Endothelial cell of umbilical vein (primary cell): ENCODE results near the gene NOB1. TPM values are rescaled to one million over a fixed set of nuclear protein-coding genes. Genes with fewer than 3 reads are reported as not detected.

ENCODE experiments used
- BruUV-seq: library from RNA; stranded (reverse); fragments of 400-500 nt; replicated peaks from 2 replicates; lab custom pipeline; 2021; lab: Mats Ljungman, UMichigan
- CTCF ChIA-PET: fragments of 300-600, 350-600 bp; sonication (Branson Sonifier 250); formaldehyde crosslinking; loops from one replicate; lab custom pipeline; 2021; ENCODE audit warnings: antibody characterized with exemption, inconsistent platforms; lab: Charles Lee
- POLR2A ChIA-PET: fragments of 300-600, 350-600 bp; sonication (Branson Sonifier 250); formaldehyde crosslinking; loops from one replicate; lab custom pipeline; 2021; ENCODE audit warnings: antibody characterized with exemption, inconsistent platforms; lab: Charles Lee
- DNase-seq: peaks from one replicate; pipeline ENCODE4 v3.0.0-alpha.2; 2011; ENCODE audit warnings: low read depth, low spot score
- FAIRE-seq: peaks from 2 replicates; lab custom pipeline; 2011; peaks lifted over from hg19 to GRCh38; lab: Jason Lieb, UNC
- H2AFZ ChIP-seq: 2 replicates; pipeline ENCODE4 v1.6.0; 2012; ENCODE audit warnings: low read depth, low read length, control low read depth, inconsistent platforms
- H3K27ac ChIP-seq: 2 replicates; pipeline ENCODE4 v1.5.1; 2011; ENCODE audit warnings: low read depth, mild to moderate bottlenecking, control low read depth, low read length, moderate library complexity; ENCODE audit not compliant: insufficient read depth
- H3K27me3 ChIP-seq, 2 experiments: 2 replicates each; pipeline versions ENCODE4 v1.6.0 to v1.6.1; 2011; ENCODE audit warnings: low read length in 2 of 2, mixed read lengths in 1 of 2; ENCODE audit not compliant: control insufficient read depth in 2 of 2, insufficient read depth in 2 of 2
- H3K36me3 ChIP-seq, 2 experiments: 2 replicates in 1 of 2; 3 replicates in 1 of 2; pipeline ENCODE4 v1.5.1; 2011; ENCODE audit warnings: low read length in 2 of 2, mild to moderate bottlenecking in 1 of 2, moderate library complexity in 1 of 2; ENCODE audit not compliant: control insufficient read depth in 2 of 2, insufficient read depth in 2 of 2; ENCODE audit errors: extremely low read depth in 1 of 2
- H3K4me1 ChIP-seq: 3 replicates; pipeline ENCODE4 v1.5.1; 2011; ENCODE audit warnings: mild to moderate bottlenecking, low read length; ENCODE audit not compliant: control insufficient read depth, insufficient read depth; ENCODE audit errors: extremely low read depth
- H3K4me2 ChIP-seq: 2 replicates; pipeline ENCODE4 v1.6.1; 2011; ENCODE audit warnings: low read length, control low read depth, mixed read lengths; ENCODE audit not compliant: insufficient read depth
- H3K4me3 ChIP-seq, 3 experiments: fragments of 200-600 bp in 1 of 3; sonication (generic), shearing (Covaris generic) in 1 of 3; replicated peaks in 1 of 3; 2 replicates each; pipeline ENCODE4 v1.5.1; 2011 to 2016; ENCODE audit warnings: control low read depth in 3 of 3, low read length in 3 of 3, mild to moderate bottlenecking in 2 of 3, inconsistent platforms in 1 of 3, low read depth in 1 of 3, moderate library complexity in 1 of 3; ENCODE audit not compliant: insufficient read depth in 1 of 3
- H3K79me2 ChIP-seq: 2 replicates; pipeline ENCODE4 v1.6.0; 2012; ENCODE audit warnings: low read length, inconsistent platforms; ENCODE audit not compliant: control insufficient read depth, insufficient read depth
- H3K9ac ChIP-seq: replicated peaks from 2 replicates; pipeline ENCODE3; 2011; ENCODE audit warnings: low read length, control low read depth; ENCODE audit not compliant: insufficient read depth; ENCODE audit errors: extremely low read depth
- H3K9me1 ChIP-seq: replicated peaks from 3 replicates; pipeline ENCODE4 v1.6.0; 2011; ENCODE audit warnings: mild to moderate bottlenecking, low read length; ENCODE audit not compliant: control insufficient read depth, insufficient read depth; ENCODE audit errors: extremely low read depth
- H3K9me3 ChIP-seq: replicated peaks from 2 replicates; pipeline ENCODE4 v1.5.1; 2012; ENCODE audit warnings: low read length, inconsistent platforms; ENCODE audit not compliant: control insufficient read depth, insufficient read depth
- H4K20me1 ChIP-seq: replicated peaks from 2 replicates; pipeline ENCODE3; 2011; ENCODE audit warnings: mild to moderate bottlenecking, low read length; ENCODE audit not compliant: control insufficient read depth, insufficient read depth; ENCODE audit errors: extremely low read depth
- CTCF ChIP-seq, 2 donors: IDR thresholded peaks; 1 replicate in 1 of 2; 2 replicates in 1 of 2; pipeline ENCODE4 v1.5.1; 2011; ENCODE audit warnings: low read length in 2 of 2, mild to moderate bottlenecking in 2 of 2, moderate library complexity in 2 of 2, control low read depth in 1 of 2, inconsistent platforms in 1 of 2, low read depth in 1 of 2; ENCODE audit not compliant: insufficient read depth in 1 of 2; ENCODE audit errors: extremely low read depth in 1 of 2
- EZH2 ChIP-seq: IDR thresholded peaks from 2 replicates; pipeline ENCODE4 v1.6.1; 2012; ENCODE audit warnings: borderline replicate concordance, low read depth, mild to moderate bottlenecking, moderate library complexity, low read length, inconsistent platforms; ENCODE audit not compliant: severe bottlenecking
- FOS ChIP-seq: IDR thresholded peaks from 2 replicates; pipeline ENCODE4 v1.6.1; 2011; ENCODE audit warnings: mild to moderate bottlenecking, low read length, moderate library complexity, borderline replicate concordance; ENCODE audit not compliant: insufficient read depth
- GATA2 ChIP-seq: IDR thresholded peaks from 2 replicates; pipeline ENCODE4 v1.7.0; 2011; ENCODE audit warnings: low read depth, mild to moderate bottlenecking, moderate library complexity, mixed read lengths, low read length; ENCODE audit not compliant: insufficient read length, insufficient read depth
- JUN ChIP-seq: IDR thresholded peaks from 2 replicates; pipeline ENCODE4 v1.6.1; 2011; ENCODE audit warnings: borderline replicate concordance, low read depth; ENCODE audit not compliant: insufficient read length, insufficient read depth
- MYC ChIP-seq: IDR thresholded peaks from one replicate; pipeline ENCODE4 v1.6.1; 2011; ENCODE audit warnings: mild to moderate bottlenecking, low read depth, low read length
- POLR2A ChIP-seq: IDR thresholded peaks from 2 replicates; pipeline ENCODE4 v1.6.1; 2012; ENCODE audit warnings: low read depth, mild to moderate bottlenecking, control low read depth, low read length
- POLR2AphosphoS5 ChIP-seq: IDR thresholded peaks from 2 replicates; pipeline ENCODE4 v1.6.1; 2012; ENCODE audit warnings: low read depth, mild to moderate bottlenecking, control low read depth, low read length, moderate library complexity; ENCODE audit not compliant: insufficient read depth
- dilution Hi-C: fragments of 300-500 bp; cut with MboI; formaldehyde crosslinking; loops from one replicate; pipeline ENCODE4 v1.15.0; 2019; ENCODE audit warnings: low sequenced_read_pairs; ENCODE audit not compliant: extremely low pct_ligation_motif_present
- intact Hi-C: fragments of 100-400 bp; cut with micrococcal nuclease; formaldehyde crosslinking; loops from one replicate; pipeline ENCODE4 v1.10.0; 2022
- polyA plus RNA-seq, 4 experiments: library from polyadenylated mRNA; depleted of rRNA in 3 of 4; stranded (reverse) in 3 of 4; unstranded in 1 of 4; fragments of >200 nt; gene quantifications; 2 replicates each; pipeline versions ENCODE4 v1.2.1 to v1.2.3, GENCODE V29; 2011 to 2012; ENCODE audit warnings: missing spikeins in 1 of 4
- total RNA-seq: library from RNA; stranded (reverse); gene quantifications from 2 replicates; pipeline ENCODE4 v1.2.3, GENCODE V29; 2021
- TF ChIP-seq, protein P1 (sequence below): IDR thresholded peaks from 2 replicates; pipeline ENCODE4 v1.6.1; 2011; ENCODE audit not compliant: insufficient read depth, insufficient read length

NOB1 gene
- total and polyA plus RNA-seq, 2 donors (not counting 3 experiments of a cell fraction or from before 2014, with no cell fraction given) = 65.4 to 66.5 TPM

DNA sequence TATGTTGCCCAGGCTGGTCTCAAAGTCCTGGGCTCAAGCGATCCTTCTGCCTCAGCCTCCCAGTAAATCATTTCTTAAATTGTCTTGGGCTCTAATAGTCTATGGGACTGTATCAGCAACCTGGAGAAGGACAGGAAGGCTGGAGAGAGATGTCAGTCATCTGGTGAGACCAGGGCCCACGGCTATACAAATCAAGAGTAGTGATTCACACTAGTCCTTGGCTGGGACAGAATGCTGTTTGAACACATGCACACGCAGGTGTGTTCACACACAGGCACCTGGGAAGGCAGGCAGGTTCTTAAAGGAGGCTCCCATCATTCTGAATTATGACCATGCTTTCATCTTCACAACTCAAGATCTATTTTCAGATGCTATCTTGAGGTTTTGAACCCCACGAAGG lies 42.4 kb downstream of the NOB1 start:
- CTCF ChIA-PET = interaction anchor here (7.9 kb wide), 1 partner anchor 42 kb away, joined by 67 read pairs; the partner anchor contains the start of gene NOB1
- H3K9ac ChIP-seq = no peak overlapping the region
- POLR2A ChIA-PET = interaction anchor here (0.7 kb wide), 1 partner anchor 41 kb away, joined by 3 read pairs; no protein-coding TSS in a partner anchor
- H3K79me2 ChIP-seq = no peaks in the 10 kb centered on the region
- no peaks in the 10 kb centered on the region for H3K27me3 ChIP-seq
- TF ChIP-seq POLR2AphosphoS5 = no peak
- no peak for TF ChIP-seq JUN
- no peak for TF ChIP-seq POLR2A
- TF ChIP-seq CTCF (IDR thresholded peaks at IDR 0.05; ENCODE audit: extremely low read depth in 1 of 2, insufficient read depth in 1 of 2, low read depth in 1 of 2, low read length in 2 of 2) = no peak
- TF ChIP-seq, protein P1, sequence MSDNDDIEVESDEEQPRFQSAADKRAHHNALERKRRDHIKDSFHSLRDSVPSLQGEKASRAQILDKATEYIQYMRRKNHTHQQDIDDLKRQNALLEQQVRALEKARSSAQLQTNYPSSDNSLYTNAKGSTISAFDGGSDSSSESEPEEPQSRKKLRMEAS = no peak
- no peak for TF ChIP-seq MYC
- TF ChIP-seq FOS = no peak
- no peak for TF ChIP-seq EZH2
- no peak for TF ChIP-seq GATA2
- H3K4me1 ChIP-seq = no peaks in the 10 kb centered on the region
- no peak overlapping the region for H3K4me2 ChIP-seq
- DNase-seq (no peak), FAIRE-seq (no peak)
- H3K27ac ChIP-seq = no peak overlapping the region
- dilution Hi-C loops (no loop called here), intact Hi-C loops (loop anchor here (2.0 kb wide), 1 partner anchor 25 kb away; no protein-coding TSS in a partner anchor)
- H3K4me3 ChIP-seq = no peak overlapping the region
- peaks cover 36 to 38% of the 10 kb centered on the region in 2 experiments for H3K36me3 ChIP-seq
- H2AFZ ChIP-seq = no peak overlapping the region
- BruUV-seq = no TSS peak
- H3K9me3 ChIP-seq = no peaks in the 10 kb centered on the region
- no peaks in the 10 kb centered on the region for H4K20me1 ChIP-seq
- no peaks in the 10 kb centered on the region for H3K9me1 ChIP-seq
